Iris pigment epithelial cell (primary cell): ENCODE data around the gene IRAG1.

Source experiments
- DNase-seq: peaks from one replicate; pipeline ENCODE4 v3.0.0-alpha.2; 2011; ENCODE audit warnings: low read depth

The IRAG1 gene

GRCh38 chr11:10666556-10667520 is 26.7 kb downstream of the IRAG1 start:
- peak; percentile 80 for DNase-seq

DNA sequence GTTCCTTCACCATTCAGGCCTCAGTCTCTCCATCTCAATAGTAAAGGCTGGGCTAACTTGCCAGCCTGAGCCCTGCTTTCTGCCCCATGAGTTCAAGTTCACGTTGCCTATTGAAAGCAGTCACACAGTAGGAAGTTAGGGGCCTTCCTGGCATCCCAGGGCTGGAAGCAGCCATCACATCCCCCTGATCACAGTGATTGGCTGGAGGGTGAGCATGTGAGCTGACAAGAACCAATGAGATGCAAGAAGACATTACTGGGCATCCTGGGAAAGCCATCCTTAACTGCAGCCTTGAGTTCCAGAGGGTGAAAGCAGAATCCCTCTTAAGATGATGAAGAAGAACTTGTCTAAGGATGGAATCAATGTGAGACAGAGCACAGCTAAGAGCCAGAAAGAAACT is 29.1 kb downstream of the IRAG1 start:
- DNase-seq = no peak

DNA sequence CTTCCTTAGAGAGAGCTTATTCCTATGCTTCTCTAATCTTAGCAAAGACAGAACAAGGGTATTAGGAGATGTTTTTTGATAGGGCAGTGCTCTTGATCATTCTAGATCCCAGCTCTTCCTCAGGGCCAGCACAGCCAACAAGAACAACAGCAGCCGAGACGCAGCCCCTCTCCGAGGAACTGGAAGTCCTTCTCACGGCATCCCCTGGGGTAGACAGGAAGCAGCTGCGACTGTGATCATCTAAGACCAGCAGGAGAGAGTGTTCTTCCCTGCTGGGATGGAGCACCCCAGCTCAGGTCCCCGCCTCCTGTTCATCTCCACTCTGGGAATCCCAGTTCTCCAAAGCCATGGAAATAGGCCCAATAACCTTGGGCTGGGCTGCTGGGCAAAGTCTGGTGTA is 29.6 kb downstream of the IRAG1 start:
- no peak for DNase-seq

DNA sequence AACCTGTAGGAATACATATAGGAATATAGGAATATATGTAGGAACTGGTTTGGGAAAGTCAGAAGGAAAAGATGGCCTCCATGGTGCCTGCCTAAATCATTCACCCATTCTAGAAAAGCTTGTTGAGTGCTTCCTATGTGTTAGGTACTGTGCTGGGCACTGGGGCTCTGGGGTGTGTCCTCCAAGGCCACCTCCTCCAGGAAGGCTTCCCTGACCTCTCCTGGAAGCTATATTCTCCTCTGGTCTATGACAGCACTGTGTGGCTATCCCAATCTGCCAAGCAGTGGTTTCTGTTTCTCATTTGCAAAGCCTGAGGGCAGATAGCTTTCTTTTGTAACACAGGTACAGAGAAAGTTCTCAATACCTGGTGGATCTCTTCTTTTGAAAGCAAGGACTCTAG is 30.2 kb downstream of the IRAG1 start:
- no peak for DNase-seq

DNA sequence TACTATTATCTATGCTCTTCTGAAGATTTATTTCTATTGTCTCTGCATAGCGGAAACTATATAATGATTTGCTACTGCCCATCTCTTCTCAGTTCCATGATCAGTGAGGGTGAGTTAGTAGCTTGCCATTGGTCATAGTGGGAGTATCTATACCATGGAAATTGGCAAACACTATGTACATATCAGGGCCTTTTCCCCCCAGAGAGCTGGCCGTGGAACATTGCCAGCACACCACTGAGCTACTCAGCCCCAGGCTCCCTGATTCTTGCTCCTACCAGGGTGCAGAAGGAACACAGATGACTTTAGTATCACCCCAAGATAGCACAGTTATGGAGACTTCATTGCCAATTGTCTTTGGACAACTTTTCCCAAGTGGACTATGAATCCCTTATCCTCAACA is 33.2 kb downstream of the IRAG1 start:
- no peak for DNase-seq

DNA sequence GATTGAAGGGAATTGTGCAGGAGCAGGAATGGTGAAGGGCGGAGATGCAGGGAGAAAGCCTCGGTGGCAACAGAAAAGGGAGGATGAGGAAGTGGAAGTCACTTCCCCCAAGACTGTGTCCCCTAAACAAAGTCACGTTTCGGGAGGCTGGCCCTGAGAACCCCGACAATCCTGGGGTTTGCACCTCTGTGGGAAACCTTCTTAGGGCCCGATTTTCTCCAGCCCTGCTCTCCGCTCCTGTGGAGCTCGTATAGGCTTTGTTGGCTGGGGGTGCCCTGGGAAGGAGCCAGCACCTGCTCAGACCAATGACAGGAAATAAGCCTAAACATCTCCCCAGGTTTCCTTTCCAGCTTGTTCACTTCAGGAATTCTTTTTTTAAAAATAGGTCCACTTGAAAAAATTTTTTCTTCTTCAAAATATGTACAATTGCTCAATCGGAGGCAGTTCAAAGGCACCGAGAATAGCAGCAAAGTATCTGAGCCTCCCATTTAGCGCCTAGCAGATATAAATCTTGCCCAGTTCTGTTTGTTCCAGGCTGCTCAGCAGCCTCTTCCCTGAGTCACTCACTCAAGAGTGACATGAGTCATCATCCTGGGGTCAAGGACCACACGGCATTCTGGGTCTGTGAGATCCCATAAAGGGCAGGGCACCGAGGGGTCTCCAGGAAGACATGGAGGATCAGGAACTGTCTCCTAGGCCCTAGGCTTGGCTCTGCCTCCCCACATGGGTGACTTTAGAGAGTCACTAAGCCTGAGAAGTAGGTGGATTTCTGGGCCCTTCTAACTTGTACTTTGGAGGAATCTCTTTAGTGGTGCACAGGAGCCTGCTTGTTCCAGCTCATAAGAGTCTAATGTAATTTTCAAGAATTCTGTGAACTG is 34.0 kb downstream of the IRAG1 start:
- DNase-seq = peak; percentile 92

DNA sequence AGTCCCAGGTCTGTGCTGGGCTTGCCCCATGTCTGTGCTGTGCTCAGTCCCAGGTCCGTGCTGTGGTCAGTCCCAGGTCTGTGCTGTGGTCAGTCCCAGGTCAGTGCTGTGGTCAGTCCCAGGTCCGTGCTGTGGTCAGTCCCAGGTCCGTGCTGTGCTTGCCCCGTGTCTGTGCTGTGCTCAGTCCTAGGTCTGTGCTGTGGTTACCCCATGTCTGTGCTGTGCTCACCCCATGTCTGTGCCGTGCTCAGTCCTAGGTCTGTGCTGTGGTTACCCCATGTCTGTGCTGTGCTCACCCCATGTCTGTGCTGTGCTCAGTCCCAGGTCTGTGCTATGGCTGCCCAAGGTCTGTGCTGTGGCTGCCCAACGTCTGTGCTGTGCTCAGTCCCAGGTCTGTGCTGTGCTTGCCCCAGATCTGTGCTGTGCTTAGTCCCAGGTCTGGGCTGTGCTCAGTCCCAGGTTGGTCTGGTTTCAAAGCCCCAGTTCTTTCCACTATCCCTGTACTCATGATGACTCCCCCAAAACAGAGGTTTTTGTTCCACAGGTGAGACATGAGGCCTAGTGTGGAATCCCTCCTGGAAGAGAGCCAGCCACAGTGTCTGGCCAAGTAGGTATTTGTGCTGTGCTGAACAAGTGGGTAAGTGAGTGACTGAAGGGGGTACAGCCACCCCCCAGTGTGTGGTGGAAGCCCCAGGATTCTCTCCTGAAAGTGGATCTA is 34.8 kb downstream of the IRAG1 start:
- DNase-seq = peak; percentile 58

- peak; percentile 91 for DNase-seq
Measured at GRCh38 chr11:10657308-10658271, 36.0 kb downstream of the IRAG1 start.

DNA sequence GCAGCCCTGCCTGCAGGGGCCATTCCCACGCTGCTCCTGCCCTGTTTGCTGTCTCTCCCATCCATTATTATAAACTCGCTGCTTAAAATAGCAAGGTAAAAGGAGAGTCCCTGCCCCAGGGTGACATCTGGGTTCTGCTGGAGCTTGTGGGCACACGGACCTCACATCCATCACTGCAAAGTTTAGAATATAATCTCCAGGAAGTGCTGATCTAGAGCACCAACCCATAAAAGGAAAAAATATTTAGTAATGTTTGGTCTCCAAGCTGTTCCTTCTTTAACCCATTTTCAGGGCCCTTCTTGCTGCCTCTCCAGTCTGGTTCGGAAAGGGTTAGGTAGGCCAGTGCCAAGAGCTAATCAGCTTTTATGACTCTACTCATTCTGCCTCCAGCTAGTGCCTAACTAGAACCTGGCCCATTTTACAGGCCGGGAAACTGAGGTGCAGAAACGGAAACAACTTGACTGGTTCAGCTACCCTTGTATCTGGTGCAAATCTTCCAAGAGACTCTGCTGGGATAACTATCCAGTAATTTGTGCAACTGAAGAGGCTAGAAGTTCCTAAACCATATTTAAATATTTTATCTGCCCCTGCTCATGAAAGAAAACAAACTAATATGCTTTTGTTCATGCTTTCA is 37.5 kb downstream of the IRAG1 start:
- DNase-seq = no peak

DNA sequence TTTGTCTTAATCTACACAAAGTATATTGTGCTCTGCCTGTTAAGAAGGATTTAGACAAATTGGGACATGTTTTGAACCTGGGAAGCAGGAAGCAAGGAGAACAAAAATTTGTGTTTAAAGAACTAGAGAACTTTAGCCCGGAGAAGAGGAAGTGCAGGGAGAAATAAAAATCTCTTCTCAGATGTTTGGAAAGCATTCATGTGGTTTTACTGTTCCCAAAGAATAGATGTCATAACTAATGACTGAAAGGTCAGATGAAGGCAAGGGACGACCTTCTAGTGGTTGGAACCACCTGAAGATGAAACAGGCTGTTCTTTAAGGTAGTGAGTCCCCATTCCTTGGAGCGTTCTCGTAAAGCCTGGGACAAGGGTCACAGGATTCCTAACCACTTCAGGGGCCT is 38.3 kb downstream of the IRAG1 start:
- no peak for DNase-seq

DNA sequence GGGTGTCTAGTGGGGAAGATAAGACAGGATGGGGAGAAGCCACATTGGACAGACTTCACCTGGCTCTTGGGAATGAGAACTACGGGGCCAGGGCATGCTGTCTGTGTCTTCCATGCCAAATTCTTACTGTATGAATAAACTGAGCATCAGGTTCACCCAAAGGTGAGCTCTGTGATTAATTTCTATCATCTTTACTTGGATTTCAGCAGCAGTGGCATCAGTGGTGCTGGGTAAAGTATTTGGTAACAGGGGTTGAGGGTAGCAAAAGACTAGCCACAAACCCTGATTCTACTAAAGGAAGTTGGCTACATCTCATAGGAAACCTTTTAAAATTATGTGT is 38.8 kb downstream of the IRAG1 start:
- no peak for DNase-seq

DNA sequence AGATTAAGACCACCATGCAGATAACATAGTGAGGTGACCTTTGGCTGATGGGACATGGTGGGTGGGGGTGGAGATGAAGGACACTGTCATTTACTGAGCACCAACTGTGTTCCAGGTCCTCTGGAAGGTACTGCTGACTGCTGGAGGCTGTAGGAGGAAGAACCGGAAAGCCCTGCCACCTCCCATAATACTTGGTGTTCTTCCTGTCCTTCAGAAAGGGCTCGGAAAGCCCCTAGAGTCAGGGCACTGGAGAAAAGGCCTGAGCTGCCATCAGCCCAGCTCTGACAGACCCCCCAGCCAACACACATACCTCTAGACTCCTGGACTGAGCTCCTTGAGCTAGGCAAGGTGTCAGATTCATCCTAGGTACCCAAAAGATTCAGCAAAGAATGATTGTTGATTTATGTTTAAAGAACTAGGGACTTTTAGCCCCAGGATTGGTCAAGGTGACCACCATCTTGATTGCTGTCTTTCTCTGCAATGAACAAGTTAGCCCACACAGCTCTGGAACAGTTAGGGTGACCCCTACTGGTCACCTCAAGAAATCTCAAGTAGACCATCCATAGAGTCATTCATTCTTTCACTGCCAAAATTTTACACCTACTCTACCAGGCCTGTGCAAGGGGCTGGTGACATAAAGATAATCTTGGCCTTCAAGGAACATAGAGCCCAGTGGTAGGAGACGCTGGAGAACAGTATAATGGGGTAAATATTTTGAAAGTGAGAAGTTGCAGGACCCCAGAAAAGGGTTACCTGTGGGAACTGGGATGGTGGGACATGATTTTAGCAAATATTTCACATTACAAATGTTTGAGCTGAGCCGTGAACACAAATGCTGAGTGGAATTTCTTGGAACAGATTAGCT is 39.4 kb downstream of the IRAG1 start:
- peak; percentile 75 for DNase-seq

DNA sequence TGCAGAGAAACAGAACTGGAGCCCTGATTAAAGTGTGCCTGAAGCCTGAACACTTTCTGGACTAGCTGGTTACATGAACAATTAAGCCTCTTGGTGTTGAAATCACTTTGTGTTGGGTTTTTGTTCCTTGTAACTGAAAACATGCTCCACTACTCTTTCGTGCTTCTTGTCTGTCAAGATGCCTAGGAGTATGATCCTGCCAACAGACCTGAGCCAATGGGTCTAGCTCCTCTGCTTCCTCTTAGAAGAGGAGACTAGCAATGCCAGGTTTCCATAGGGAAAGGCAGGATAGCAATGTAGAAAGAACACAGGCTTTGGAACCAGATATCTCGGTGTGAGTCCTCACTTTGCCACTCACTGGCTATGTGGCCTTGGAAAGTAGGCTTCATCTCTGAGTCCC is 40.3 kb downstream of the IRAG1 start:
- DNase-seq = no peak

DNA sequence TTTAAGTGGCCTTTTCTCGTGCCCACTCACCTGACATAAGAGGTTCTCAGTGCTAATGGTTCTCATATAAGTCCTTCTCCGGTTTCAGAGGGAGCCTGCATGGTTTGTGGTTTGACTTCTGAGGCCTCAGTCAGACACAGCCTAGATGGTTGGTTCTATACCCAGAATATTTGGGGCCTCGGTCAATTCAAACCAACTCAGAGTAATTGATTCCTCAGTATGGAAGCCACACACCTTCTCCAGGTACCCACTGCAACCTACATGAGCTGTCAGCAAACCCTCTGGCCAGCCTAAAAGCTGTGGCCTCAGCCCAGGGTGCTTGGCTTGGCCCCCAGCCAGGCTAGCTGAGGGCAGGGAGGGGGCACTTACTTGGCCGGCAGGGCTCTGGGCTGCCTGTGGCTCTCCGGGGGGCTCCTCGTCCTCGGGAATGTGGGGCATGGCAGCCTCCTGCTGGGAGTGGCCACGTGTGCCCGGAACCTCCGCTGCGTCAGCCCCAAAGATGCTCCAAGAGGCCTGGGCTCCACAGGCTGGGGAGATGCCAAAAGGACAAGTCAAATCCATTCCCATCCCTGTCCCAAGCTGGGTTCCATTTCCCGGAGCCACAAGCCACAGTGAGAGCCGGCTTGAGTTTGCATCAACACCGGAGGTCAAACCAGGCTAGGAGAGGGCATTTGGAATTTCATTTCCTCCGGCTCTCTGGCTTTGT is 41.7 kb downstream of the IRAG1 start:
- DNase-seq = peak; percentile 57

DNA sequence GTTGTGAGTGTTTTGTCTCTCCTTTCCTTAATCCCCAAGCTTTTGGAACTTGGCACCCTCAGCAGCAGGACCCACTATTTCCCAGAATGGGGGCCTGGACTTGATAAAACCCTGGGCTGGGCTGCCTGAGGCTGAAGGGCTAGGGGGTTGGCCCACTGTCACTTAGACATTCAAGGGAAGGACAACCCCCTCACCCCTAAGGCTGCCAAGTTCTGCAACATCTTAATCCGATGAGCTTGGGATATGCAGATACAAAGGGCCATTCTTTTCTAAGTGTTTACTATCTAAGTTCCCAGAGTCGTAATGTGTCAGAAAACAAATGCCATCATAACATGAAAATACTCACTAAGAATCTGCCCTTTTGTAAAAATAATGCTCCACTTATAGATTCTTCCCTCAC is 42.9 kb downstream of the IRAG1 start:
- DNase-seq = no peak

- no peak for DNase-seq
Measured at GRCh38 chr11:10650166-10650565, 43.4 kb downstream of the IRAG1 start.

DNA sequence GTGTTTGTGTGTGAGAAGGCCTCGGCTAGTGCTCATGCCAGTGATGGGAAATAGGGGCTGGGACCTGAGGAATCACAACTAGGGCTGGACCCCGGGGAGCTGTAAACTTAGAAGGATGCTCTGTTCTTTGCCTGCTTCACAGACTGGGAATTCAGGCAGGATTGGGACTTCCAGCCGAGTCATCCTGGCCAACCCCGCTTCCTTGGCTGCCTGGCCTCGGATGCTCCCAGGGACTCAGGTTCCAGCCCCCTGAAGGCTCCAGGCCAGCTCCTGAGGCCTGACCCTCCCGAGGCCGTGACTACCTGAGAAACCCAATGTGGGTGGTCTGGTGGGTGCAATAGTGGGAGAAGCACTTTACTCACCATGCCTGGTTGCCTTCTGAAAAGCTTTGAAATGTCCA is 44.7 kb downstream of the IRAG1 start:
- DNase-seq = no peak

- DNase-seq = no peak
Measured at GRCh38 chr11:10646681-10647355, 46.7 kb downstream of the IRAG1 start.

GRCh38 chr11:10646005-10646404 is 47.5 kb downstream of the IRAG1 start:
- no peak for DNase-seq
